ENCODE measurements around the gene REEP6.
"Not testable (repeated sequence)": the region's sequence is repeated elsewhere in the genome, so short reads cannot be mapped to it uniquely, and the experiment has no call there.

The REEP6 gene

DNA sequence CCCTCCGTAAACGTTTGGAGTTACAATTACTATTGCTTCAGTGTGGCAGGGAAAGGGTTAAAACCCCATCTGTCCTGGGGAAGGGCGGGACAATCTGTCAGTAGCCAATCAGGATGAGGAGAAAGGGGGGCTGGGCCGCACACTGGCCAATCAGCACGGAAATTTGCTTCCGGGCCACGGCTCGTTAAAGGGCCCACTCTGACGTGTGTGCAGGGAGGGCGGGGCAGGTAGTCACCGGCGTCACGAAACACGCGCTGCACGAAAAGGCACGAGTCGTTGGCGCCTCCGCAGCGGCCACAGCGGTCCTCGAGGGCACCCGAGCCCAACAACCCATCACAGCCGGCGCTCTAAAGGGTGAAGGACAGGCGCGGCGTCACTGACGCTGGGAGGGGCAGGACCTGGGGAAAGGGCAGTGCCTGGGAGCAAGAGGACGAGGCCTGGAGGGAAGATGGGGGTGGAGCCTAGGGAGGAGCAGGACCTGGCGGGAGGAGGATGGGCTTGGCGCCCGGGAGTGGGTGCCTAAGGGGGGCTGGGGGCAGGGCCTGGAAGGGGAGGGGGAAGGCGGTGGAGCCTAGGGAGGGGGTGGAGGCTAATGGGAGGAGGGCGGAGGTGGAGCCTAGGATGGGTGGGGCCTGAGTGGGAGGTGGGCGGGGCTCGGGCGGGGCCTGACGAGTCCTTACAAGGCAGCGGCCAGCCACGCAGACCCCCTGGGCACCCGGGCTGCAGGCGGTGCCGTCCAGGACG, 17.0 kb downstream of the REEP6 start:
- DNase-seq (ENCODE audit: low read depth), result peak; percentile 84

DNA sequence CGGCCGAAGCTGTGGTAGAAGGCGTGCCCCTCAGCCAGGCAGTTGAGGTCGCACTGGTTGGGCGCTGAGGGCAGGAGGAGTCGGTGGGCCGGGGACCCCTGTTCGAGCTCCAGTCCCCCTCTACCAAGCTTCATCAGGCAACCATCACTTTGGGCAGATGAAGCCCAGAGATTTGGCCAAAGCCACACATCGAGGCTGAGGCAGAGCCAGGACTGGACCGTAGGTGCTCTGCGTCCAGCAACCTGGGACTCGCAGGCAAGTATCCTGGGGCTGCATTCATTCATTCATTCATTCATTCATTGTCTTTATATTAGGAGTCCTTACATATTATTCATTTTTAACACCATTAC, 17.5 kb downstream of the REEP6 start:
- no peak for DNase-seq (ENCODE audit: low read depth)

DNA sequence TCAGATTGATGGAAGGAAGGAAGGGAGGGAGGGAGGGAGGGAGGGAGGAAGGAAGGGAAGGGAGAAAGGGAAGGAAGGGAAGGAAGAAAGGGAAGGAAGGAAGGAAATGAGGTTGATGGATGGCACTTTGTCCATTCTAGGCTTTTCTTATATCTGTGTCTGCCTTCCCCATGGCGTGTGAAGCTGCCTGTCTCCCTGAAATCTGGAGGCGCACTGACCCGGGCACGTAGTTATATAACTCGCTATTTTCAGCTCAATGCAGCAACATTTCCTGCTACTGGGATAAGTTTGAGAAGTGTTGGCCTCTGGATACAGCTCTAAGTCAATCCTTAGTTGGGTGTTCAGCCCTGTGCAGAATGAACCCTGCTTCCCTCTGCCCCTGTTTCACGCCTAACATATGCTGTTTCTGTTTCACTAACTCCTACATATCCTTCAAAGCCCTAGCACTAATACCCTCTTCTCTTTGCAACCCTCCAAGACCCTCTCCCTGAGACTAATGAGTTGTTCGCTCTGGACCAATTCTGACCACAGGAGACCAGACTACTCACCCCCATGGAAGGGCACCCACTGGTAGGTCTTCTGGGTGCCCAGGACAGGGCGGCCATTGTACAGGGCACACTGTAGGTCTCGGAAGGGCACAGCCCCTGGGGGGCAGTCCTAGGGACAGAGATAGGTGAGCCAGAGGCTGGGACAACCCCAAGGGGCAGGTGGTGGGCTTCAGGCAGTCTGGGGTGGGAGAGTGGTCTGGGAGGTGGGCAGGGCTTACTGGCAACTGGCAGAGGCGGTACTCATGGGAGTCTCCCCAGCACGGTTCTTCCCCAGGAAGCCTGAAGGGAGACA, 18.8 kb downstream of the REEP6 start:
- no peak for DNase-seq (ENCODE audit: low read depth)

DNA sequence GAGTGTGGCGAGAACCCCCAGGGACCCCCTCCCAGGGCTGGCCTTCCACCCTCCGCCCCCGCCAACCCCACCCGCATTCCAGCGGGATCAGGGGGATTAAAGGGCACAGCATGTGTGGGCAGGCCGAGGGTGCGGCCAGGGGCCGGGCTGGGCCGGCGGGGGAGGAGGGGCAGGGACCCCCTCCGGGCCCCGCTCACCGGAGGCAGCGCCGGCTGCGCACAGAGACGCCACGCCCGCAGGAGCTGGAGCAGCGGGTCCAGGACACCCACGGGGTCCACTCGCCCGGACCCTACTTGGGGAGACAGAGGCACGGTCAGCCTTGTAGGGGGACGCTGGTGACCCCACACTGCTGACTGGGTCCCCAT, 19.4 kb downstream of the REEP6 start:
- no peak for DNase-seq (ENCODE audit: low read depth)

DNA sequence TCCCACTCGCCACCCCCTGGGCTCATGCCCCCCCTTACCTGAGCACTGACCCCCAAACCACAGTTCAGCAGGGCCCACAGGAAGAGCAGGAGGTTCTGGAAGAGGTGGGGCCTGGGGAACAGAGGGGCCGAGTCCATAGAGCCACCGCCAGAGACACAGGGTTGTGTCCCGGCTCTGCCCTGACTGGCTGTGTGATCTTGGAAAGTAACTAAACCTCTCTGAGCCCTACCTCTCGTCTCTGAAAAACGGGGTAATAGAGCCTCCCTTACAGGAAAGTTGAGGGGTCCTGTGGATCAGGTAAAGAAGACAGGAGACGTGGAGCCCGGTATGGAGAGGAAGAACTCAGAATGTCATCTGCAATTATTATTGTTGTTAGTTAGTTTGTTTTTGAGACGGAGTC, 19.8 kb downstream of the REEP6 start:
- DNase-seq (ENCODE audit: low read depth), result no peak

DNA sequence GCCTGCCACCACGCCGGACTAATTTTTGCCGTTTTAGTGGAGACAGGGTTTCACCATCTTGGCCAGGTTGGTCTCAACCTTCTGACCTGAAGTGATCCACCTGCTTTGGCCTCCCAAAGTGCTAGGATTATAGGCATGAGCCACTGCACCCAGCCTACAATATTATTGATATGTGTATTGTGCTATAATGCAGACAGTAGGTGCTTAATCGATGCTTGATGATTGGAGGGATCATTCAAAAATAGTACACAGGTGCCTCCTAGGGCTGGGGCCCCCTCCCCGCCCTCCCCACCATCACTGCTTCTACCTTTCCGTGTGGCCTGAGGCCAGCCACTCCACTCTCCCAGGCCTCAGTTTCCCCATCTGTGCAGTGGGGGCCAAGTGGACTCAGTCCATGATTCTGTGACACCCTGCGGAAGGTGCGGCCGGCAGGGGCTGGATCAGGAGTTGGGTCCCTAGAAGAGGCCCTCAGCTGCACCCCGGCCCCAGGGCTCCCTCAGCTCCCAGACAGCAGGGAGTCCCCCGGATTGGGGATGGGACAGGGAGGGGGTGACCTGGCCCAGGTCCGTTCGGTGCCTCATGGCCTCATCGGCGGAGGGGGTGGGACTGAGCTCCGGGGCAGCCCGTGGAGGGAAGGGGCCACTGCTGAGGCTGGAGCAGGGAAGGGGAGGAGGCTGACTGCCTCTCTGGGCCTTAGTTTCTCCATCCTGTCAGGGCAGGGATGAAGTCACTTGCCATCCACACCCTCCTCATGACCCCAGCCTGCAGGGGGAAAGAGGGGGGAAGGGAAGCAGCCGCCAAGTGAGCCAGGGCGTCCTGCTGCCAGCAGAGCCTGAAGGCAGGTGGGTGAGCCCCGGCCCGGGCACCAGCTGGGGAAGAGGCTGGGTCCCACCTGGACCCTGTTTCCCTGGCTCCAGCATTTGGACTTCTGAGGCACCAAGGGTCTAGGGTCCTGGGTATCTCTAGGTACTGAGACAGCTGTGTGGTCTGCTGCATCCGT, 20.6 kb downstream of the REEP6 start:
- DNase-seq (ENCODE audit: low read depth), result no peak

DNA sequence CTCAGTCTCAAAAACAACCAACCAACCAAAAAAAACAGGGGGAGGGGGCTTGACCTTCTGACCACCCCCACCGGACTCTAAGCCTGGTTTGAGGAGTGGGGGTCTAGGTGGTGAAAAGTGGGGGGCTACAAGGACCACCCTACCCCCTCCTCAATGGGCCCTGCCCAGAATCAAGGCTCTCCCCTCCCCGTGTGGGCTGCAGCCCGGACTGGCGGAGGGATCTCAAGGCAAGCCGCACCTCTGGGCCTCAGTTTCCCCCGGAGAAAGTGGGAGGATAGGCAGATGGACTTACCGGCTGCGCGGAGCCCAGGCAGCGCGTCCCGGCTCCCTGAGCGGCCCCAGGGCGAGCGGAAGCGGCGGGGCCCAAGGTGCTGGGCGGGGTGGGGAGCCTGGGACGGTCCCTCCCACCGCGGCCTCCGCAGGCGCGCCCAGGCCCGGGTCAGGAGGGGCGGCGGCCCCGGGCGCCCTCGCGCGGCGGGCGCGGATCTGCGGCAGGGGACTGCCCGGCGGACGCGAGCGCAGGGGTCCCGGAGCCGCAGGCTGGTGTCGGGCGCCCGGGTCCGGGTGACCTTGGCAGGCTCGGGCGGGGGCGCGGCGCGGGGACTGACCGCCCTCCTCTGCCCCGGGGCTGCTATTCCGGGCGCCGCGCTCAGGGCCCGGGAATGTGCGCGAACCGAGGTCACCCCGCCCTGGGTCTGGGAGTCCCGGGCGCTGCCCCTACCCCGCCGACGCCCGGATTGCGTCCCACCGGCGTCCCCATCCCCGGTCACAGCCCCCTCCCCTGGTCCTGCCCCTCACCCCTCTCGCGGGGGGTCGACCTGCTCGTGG, 21.9 kb downstream of the REEP6 start, which contains the start of gene ADAMTSL5:
Gene ADAMTSL5 (minus strand): TSS at position 349 of the 828 bp plus-strand sequence. CDS start 2,076 bp downstream, outside the sequence.
- peak; percentile 40 for DNase-seq (ENCODE audit: low read depth)

DNA sequence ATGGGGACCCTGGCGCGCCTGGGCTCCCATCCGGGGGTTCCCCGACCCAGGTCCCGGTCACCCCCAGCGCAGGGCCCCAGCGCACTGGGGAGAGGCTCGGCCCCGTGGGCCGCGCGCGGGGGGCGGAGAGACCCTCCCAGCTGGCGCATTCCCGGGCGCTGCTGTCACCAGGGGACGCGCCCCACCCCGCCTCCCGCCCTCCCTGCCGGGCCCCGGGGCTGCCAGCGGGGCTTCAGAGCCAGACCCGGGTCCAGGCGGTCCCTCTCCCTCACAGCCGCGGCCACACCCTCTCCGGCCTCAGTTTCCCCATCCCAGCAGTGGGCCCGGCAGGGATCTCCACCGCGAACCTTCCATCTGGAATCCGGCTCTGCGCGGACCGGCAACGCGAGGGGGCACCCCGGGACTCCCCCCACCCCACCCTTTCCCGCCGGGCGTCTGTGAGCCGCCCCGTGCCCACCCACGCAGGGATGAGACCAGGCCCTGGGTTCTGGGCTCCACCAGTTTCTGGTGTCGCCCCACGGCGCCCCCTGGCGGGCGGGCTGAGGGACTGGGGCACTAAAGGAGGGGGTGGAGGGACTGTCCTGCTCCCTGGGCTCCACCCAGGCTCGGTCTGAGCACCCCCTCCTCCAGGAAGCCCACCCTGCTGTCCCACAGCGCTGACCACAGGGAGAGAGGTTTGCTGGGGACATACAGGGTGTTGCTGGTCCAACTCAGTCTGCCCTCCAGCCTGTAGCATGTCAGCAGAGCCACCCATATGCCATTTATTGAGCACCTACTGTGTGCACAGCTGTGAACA, 22.7 kb downstream of the REEP6 start:
- peak; percentile 47 for DNase-seq (ENCODE audit: low read depth)

DNA sequence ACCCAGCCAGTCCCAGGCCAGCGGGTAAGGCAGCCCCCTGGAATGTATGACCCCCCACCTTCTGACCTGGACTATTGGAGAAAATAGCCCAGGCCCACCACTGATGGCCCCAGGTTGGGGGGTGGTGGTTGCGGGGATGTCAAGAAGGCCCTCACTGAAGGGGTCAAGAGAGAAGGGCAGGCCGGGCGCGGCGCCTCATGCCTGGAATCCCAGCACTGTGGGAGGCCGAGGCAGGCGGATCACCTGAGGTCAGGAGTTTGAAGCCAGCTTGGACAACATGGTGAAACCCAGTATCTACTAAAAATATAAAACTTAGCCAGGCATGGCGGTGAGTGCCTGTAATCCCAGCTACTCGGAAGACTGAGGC, 23.3 kb downstream of the REEP6 start:
- no peak for DNase-seq (ENCODE audit: low read depth)

DNA sequence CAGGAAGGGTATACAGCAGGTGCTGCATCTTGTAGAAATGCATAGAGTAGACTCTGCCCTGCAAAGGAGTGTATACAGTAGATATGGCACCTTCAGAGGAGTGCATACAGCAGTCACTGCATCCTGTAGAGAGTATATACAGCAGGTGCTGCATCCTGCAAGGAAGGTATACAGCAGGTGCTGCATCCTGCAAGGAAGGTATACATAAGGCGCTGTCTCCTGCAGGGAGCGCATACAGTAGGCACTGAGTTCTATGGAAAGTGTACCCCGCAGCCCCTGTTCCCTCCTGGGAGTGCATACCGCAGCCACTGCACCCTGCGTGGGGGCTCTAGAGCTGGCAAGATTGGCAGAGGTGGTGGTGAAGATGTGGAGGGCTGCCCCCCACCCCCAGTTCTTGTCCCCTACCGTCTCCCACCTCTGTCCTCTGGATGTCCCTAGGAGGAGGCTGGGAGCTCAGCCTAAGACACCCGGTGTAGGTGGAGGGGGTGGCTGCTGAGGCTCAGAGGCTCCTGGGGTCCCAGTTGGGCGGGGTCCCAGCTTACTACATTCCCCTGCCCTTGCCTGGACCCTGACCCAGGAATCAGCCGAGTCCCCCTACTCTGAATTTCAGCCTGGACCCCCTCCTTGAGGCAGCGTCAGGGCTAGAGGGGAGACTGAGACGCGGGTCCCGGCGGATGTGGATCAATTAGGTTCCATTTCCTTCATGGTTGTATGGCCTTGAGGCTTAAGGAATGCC, 24.2 kb downstream of the REEP6 start:
- no peak for DNase-seq (ENCODE audit: low read depth)

DNA sequence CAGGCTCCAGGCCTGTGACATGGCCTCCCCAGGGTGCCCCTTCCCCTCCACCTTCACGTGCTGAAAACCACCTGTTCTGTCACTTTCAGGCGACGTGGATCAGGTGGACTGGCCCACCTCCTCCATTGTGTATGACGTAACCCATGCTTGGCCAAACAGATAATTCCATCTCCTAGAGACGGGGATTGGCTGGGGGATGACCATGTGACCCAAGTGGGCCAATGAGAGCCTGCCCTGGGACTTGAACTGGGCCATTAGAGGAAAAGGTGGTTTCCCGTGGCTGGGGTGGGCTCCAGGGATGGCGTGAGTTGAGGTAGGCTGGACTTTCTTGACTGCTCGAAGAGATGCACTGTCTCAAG, 25.4 kb downstream of the REEP6 start:
- DNase-seq (ENCODE audit: low read depth), result no peak

DNA sequence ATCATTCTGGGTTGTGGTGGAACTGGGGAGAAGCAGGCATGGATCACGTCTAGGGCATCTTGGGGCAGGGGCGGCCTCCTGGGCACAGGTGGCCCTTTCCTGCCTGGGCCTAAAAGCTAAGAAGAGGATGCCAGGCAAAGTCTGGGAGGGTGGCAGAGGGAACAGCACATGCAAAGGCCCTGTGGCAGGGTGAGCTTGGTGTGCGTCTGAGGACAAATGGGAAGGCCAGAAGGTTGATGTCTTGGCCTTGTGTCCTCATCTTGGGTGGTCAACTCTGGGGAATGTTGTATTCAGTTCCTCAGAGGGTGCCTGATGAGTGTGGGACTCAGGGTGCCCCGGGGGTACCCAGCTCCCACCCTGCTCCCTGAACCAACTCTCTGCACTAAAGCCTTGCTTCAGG, 27.5 kb downstream of the REEP6 start:
- DNase-seq (ENCODE audit: low read depth), result no peak

DNA sequence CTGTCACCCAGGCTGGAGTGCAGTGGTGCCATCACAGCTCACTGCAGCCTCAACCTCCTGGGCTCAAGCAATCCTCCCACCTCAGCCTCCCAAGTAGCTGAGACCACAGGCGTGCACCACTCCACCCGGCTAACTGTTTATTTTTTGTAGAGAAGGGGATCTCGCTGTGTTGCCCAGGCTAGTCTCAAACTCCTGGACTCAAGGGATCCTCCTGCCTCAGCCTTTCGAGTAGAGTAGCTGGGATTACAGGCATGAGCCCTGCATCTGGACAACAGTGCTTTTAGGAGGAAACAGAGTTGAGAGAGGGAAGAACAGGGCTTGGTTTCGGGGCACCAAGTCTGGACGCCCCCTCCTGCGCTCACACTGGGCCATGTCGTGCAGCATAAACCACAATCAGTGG, 28.8 kb downstream of the REEP6 start:
- not testable (repeated sequence) for DNase-seq (ENCODE audit: low read depth)

DNA sequence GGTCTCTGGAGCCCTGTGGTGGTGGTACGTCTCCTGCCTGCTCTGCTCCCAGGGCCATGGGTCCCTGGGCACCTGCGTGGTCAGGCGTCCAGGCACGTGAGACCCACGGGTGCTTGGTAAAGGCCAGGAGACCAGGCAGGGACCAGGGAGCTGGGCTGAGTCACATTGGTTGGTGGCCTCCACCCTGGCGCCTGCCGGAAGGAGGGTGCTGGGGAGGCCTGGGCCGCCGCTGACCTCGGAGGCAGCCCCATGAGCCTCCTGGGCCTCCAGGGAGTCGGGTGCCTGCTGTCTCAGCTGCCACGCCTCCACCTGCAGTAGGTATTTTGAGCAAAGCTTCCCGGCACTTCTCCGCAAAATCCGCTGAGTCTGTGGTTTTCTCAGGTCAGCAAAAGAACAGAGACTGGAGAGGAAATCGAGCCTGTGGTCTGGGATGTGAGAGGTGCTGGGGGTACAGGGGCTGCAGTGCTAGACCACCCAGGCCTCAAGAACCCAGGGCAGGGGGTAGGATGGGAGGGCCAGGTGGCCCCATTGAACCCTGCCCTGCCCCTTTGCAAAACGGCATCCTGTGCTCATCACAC, 29.3 kb downstream of the REEP6 start:
- DNase-seq (ENCODE audit: low read depth), result no peak

DNA sequence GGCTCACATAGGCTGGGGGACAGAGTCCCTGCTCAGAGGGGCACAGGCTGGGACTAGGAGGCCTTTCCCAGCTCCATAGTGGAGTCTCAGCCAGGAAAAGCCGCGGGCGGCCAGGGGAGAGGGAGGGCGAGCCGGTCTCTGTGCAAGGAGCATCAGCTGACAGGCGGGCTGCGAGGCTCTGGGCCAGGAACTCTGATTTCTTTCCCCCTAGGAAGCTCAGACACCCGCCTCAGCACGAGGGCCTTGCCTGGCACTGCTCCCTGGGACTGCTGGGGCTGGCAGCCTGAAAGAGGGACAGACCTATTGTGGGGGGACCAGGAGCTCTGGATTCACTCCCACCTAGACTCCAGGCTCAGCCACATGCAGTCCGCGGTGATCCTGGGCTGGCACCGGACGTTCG, 30.7 kb downstream of the REEP6 start:
- no peak for DNase-seq (ENCODE audit: low read depth)

DNA sequence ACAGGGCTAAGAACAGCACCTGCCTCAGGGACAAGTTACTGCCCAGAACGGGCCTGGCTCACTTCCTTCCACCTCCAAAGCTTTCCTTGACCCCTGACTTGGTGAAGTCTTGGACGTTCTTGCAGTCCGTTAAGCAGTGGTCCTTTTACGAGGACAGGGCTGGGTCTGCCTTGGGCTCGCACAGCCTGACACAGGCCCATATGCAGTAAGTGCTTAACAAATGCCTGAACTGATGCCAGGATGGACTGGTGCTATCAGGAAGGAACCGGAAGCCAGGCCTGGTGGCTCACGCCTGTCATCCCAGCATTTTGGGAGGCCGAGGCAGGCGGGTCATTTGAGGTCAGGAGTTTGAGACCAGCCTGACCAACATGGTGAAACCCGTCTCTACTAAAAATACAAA, 31.1 kb downstream of the REEP6 start:
- DNase-seq (ENCODE audit: low read depth), result no peak

DNA sequence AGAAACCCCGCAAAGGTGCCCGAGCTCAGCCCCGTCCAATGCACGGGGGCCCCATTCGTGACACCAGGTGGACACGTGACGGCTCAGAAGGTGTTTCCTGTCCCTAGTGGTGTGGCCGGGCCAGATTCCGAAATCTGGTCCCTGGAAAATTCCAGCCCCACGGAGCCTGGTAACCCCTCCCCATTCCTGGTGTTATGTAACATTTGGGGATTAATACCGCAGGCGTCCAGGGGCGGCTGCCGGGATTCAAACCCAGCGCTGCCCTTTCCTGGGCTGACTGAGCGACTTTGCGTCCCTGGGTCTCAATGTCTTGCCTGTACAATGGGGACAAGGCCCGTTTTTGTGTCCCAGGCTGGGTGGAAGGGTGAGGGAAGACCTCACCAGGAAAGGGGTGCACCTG, 31.9 kb downstream of the REEP6 start:
- DNase-seq (ENCODE audit: low read depth), result no peak

DNA sequence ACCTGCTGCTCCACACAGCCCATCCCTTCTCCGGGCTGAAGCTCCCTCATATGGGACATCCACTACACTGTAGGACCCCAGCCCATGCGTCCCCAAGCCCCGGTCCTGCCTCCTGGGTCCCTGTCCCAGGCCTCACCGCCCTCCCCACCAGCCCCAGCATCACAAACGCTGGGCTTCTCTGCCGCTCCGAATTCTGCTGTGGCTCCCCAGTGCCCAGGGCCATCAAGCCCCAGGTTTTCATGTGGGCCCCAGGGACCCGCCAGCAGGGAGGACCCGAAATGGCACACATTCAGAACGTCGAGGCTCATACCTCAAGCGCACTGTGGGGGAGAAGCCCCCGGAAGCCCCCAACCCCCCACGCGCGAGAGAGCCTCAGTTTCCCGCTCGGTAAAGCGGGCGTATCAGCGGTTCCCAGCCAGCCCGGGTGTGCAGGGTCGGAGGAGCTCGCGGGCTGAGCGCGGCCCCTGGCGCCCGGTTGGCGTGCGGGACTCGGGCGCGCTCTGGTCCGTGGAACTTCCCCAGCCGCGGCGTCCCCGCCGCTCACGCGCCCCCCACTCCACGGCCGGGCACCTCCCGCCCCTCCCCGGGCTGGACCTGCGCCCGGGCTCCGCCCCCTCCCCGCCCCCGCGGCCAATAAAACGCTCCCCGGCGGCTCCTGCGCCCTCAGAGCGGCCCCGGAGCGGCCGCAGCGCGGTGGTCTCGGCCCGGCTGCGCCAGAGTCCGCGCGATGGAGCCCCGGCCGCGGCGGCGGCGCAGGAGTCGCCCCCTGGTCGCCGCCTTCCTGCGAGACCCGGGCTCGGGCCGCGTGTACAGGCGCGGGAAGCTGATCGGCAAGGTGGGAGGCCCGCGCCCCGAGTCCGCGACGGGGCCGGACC, 32.7 kb downstream of the REEP6 start, which contains the start of gene PLK5:
Gene PLK5 (plus strand): TSS at position 666 of the 875 bp plus-strand sequence. CDS start 2,920 bp downstream, outside the sequence.
- DNase-seq (ENCODE audit: low read depth), result no peak
